GM10248 (cell line): ENCODE measurements around the gene NF2.

ENCODE experiments used
- CTCF ChIA-PET: fragments of 300-600 bp; sonication (Branson Sonifier 250); formaldehyde crosslinking; extraction: SDS; loops from one replicate; lab custom pipeline; 2021; ENCODE audit warnings: antibody characterized with exemption; lab: Yijun Ruan, JAX
- POLR2A ChIA-PET: fragments of 350-650 bp; sonication (Branson Sonifier 250); formaldehyde crosslinking; extraction: SDS; loops from one replicate; lab custom pipeline; 2020; ENCODE audit warnings: antibody characterized with exemption; lab: Yijun Ruan, JAX
- DNase-seq: peaks from one replicate; pipeline ENCODE4 v3.0.0; 2012; ENCODE audit errors: extremely low spot score
- TF ChIP-seq, protein P1 (sequence below): IDR thresholded peaks from 2 replicates; pipeline ENCODE4 v1.5.1; 2012; ENCODE audit warnings: mild to moderate bottlenecking, low read depth; ENCODE audit errors: extremely low read depth, missing control alignments, control extremely low read depth

NF2 gene

DNA sequence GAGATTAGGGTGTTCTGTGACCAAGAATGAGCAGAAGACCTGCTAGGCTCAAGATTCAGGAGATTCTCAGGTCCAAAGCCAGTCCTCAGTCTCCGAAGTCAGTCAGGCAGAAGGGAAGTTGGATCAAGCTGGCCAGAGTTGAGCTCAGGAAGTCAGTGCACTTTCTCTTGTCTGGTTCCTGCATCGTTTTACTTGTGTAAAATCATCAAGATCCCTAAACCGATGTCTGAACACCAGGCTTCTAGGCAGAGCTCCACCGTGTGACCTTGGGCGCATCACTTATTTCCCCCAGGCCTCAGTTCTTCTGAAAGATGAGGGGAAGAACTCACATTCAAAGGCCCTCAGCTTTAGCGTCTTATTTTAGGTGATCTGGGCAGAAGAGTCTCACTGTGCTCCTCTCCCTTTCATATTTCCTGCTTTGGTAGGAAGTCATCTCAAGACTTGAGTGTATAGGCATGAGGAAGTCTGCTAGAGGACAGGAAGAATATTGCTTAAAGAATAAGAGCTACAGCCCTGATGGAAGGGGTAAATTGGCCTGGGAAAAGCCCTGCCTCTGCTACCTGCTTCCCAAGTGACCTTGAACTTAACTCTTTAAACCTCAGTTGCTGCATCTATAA, 20.2 kb downstream of the NF2 start:
- no peak for DNase-seq
- POLR2A ChIA-PET, result no interaction called here

DNA sequence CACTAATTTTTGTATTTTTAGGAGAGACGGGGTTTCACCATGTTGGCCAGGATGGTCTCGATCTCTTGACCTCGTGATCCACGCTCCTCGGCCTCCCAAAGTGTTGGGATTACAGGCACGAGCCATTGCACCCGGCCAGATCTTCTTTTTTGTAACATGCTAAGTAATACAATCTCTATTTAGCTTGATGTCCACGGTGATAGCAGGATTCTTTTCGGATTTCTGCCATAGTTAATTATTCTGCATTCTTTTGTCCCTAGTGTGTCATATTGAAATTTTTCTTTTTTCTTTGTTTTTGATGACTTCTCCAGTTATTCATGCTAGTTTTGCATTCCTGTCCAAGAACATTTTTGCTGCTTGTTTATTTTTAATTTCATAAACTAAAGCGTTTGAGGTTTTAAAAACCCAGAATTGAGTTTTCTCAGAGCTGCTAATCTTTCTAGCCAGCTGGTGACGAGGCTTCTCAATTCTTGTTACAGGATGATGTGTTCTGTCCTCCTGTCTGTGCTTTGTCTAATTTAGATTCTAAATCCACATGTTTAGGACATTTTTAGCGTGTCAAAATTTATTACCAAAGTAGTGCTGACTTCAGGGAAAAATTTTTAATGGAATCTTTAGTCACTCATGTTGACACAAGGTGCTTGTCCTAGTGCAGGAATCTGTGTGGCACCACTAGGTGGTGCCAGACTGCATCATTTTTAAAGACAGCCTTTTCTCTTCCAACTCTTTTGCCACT, 21.8 kb downstream of the NF2 start:
- ChIA-PET CTCF (interaction anchor here (0.5 to 3.6 kb wide), 35 partner anchors 9 to 663 kb away, joined by 3 to 59 read pairs (median 4); no protein-coding TSS in a partner anchor), POLR2A (no interaction called here)
- DNase-seq, result peak; percentile 40
- TF ChIP-seq, protein P1, sequence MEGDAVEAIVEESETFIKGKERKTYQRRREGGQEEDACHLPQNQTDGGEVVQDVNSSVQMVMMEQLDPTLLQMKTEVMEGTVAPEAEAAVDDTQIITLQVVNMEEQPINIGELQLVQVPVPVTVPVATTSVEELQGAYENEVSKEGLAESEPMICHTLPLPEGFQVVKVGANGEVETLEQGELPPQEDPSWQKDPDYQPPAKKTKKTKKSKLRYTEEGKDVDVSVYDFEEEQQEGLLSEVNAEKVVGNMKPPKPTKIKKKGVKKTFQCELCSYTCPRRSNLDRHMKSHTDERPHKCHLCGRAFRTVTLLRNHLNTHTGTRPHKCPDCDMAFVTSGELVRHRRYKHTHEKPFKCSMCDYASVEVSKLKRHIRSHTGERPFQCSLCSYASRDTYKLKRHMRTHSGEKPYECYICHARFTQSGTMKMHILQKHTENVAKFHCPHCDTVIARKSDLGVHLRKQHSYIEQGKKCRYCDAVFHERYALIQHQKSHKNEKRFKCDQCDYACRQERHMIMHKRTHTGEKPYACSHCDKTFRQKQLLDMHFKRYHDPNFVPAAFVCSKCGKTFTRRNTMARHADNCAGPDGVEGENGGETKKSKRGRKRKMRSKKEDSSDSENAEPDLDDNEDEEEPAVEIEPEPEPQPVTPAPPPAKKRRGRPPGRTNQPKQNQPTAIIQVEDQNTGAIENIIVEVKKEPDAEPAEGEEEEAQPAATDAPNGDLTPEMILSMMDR, result peak; percentile 81

More for the DNA sequence above, 20.2 kb downstream of the NF2 start:
- CTCF ChIA-PET, result interaction anchor here (1.0 to 1.7 kb wide), 8 partner anchors 8 to 461 kb away, joined by 3 to 9 read pairs (median 3); no protein-coding TSS in a partner anchor
- TF ChIP-seq, protein P1, result no peak

DNA sequence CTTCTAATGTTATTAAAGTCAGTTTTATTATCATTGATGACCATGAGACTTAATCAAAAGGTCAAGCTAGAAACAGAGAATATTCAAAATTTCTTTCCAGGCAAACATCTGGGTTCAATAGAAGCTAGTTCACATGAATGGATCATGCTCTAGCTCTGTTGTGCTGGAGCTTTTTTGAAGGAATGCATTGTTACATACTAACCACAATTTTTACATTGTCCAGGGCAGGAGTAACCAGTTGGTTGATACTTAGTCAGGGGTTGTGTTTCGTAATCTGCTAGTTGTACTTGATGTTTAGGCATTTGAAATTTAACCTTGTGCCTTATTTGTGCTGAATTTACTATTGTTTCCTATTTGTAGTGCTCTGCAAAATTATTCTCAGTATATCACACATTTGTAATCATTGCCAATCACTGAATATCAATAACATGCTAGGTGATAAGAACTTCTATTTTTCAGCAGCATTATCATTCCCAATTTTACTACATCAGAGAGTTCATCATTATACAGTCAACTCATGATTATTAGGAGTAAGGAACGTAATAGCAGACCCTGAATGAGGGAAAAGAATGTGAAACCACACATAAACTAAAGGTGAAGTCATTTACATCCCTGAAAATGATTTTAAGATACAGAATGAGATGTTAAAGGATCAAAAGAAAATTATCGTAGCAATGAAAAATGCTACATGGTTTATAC, 23.2 kb downstream of the NF2 start:
- ChIA-PET POLR2A (interaction anchor here (0.7 kb wide), 1 partner anchor 461 kb away, joined by 6 read pairs; no protein-coding TSS in a partner anchor), CTCF (interaction anchor here (0.9 to 3.6 kb wide), 26 partner anchors 10 to 465 kb away, joined by 3 to 59 read pairs (median 5); no protein-coding TSS in a partner anchor)
- no peak for DNase-seq
- TF ChIP-seq, protein P1, result no peak

DNA sequence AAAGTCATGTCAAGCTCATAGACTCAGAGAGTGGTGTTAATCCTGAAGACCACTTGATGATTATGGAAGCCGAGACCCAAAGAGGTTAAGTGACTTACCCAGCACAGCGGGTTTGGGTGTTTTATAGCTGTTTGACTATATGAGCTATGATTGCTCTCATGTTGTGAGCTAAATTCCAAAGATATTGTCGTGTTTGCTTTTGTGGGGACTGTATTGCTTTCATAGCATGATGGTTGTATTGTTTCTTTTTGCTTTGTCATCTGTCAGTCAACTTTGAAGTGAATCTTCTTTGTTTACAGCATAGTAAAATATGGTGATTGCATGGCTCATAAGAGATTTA, 23.7 kb downstream of the NF2 start:
- ChIA-PET CTCF (interaction anchor here (0.9 to 3.6 kb wide), 11 partner anchors 9 to 464 kb away, joined by 3 to 59 read pairs (median 6); no protein-coding TSS in a partner anchor), POLR2A (no interaction called here)
- TF ChIP-seq, protein P1, result no peak

DNA sequence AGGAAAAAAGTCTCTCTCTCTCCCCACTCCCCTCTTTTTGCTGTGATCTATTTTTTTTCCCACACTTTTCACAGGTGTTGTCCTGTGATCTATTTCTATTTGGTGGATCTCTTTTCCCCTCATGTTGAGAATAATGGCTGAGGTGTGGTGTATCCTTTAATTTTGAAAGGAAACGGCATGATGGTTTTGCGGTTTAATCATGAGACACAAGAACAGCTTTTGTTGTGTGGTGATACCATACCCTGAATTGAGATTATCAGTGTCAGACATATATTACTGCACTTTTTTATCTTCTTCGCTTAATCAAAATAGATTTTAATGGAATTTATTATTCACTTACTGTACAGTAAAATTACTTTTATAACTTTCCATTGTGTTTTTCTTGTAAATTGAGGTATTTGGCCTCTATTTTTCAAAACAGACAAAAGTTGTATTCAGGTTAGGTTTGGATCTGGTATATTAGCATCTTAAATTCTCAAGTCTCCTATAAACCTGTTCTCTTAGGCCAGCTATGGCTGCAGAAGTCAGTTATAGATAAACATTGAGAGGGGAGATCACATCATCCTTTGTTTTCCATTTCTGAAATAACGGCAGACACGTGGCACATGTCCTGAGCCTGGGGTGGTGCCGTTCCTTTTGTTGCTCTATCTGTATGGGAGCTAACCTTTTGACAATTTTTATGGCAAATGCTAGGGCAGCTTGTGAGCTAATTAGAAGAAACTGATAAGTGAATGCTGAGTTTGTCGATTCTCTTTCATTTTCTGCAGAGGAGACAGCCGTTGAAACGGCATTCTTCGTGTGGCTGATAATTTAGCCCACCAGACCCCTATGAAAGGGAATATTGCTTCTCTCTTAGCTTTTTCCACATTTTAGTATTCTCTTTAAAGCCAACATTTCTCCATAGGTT, 25.8 kb downstream of the NF2 start:
- ChIA-PET POLR2A (no interaction called here), CTCF (interaction anchor here (1.2 to 1.7 kb wide), 4 partner anchors 9 to 460 kb away, joined by 3 to 4 read pairs (median 4); no protein-coding TSS in a partner anchor)
- DNase-seq, result no peak
- TF ChIP-seq, protein P1, result no peak

More for the DNA sequence above, 23.7 kb downstream of the NF2 start:
- DNase-seq, result no peak
